Activated CD8-positive, alpha-beta memory T cell treated with anti-CD3 and anti-CD28 coated beads, Interleukin-2, amount 10 ng/mL, durations not matched to agents 7 days and 5 days (primary cell): Measurements from ENCODE around the gene DMD. TPM values are rescaled to one million over a fixed set of nuclear protein-coding genes. Genes with fewer than 3 reads are reported as not detected.

Source experiments
- ATAC-seq: fragments of 150-1000 bp; cut with Tn5 transposase; one replicate; pipeline ENCODE4 v1.10.0; 2021; ENCODE audit warnings: moderate library complexity
- CTCF ChIA-PET: fragments of 350-600 bp; sonication (Branson Sonifier 250); formaldehyde crosslinking; loops from one replicate; lab custom pipeline; 2021; ENCODE audit warnings: antibody characterized with exemption; lab: Charles Lee
- DNase-seq: peaks from one replicate; pipeline ENCODE4 v3.0.0-alpha.2; 2020
- H3K27ac Mint-ChIP-seq: one replicate; pipeline ENCODE4 v1.8.0; 2021; ENCODE audit warnings: mild to moderate bottlenecking, mixed read lengths
- H3K27me3 Mint-ChIP-seq: one replicate; pipeline ENCODE4 v1.8.0; 2021; ENCODE audit warnings: mixed read lengths
- H3K36me3 Mint-ChIP-seq: one replicate; pipeline ENCODE4 v1.8.0; 2021; ENCODE audit warnings: mild to moderate bottlenecking, mixed read lengths
- H3K4me1 Mint-ChIP-seq: one replicate; pipeline ENCODE4 v1.8.0; 2021; ENCODE audit warnings: mixed read lengths
- H3K4me3 Mint-ChIP-seq: one replicate; pipeline ENCODE4 v1.8.0; 2021; ENCODE audit warnings: mild to moderate bottlenecking, moderate library complexity, mixed read lengths
- H3K9me3 Mint-ChIP-seq: one replicate; pipeline ENCODE4 v1.8.0; 2022; ENCODE audit warnings: low read depth, mixed read lengths
- total RNA-seq, 2 experiments: library from RNA; stranded (reverse); gene quantifications; one replicate each; pipeline ENCODE4 v1.2.3, GENCODE V29; 2021

DMD gene
- total RNA-seq, 2 experiments from 2014 or later, result 0.32 to 8.4 TPM

DNA sequence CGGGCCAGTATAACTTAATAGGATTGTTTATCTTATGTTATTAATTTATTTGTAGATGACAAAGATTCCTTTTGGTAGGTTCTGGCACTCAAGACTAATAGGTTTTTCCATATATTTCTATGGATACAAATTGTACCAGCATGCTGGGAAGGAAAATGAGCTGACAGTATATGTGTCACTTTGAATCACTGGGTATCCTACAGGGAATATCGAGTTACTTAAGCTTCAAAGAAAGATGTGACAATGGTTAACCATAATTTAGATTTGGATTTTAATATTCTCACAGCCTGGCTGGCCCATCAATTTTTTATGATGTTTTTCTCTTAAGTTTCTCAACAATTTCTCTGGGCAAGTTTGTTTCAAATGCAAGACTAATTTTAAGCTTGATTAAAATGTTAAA lies 1640.7 kb downstream of the DMD start:
- H3K27me3 Mint-ChIP-seq, result no peaks in the 10 kb centered on the region
- ATAC-seq (no peak), DNase-seq (no peak)
- H3K36me3 Mint-ChIP-seq, result no peaks in the 10 kb centered on the region
- no peaks in the 10 kb centered on the region for H3K9me3 Mint-ChIP-seq
- CTCF ChIA-PET, result no interaction called here
- H3K4me1 Mint-ChIP-seq, result no peaks in the 10 kb centered on the region
- H3K27ac Mint-ChIP-seq, result no peak overlapping the region
- no peak overlapping the region for H3K4me3 Mint-ChIP-seq

DNA sequence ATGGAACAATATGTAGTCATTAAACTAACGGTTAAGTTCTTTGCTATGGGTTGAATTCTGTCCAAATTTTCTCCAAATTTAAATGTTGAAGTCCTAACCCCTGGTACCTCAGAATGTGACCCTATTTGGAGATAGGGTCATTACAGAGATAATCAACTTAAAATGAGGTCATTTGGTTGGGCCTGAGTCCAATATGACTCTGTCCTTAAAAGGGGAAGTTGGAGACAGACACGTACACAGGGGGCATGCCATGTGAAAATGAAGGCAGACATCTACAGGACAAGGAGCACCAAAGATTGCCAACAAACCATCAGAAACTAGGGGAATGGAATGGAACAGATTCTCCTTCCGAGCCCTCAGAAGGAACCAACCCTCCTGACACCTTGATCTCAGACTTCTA lies 1647.6 kb downstream of the DMD start:
- Mint-ChIP-seq H3K9me3 (peaks cover 7% of the 10 kb centered on the region), H3K36me3 (no peaks in the 10 kb centered on the region), H3K27me3 (no peaks in the 10 kb centered on the region), H3K4me1 (no peaks in the 10 kb centered on the region), H3K27ac (no peak overlapping the region), H3K4me3 (no peak overlapping the region)
- DNase-seq, result no peak
- CTCF ChIA-PET, result no interaction called here
- no peak for ATAC-seq

DNA sequence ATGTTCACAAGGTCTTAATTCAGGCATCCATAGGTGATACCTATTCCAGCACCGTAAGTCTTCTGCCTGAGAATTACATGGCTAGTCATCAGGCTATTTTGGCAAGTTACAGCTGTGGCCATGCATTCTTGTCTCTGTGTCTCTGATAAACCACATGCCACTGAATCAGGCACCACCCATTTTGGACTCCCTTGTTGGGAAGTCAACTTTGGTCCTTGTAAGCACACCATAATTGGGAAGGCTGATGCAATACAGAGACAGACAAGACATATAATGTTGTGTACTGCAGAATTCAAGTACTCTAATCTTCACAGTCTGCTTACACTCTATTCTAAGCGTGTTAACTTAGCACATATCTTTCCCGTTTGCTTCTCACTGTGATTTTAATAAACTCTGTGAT lies 1655.8 kb downstream of the DMD start:
- H3K27me3 Mint-ChIP-seq, result no peaks in the 10 kb centered on the region
- no peak overlapping the region for H3K4me3 Mint-ChIP-seq
- ATAC-seq (no peak), DNase-seq (no peak)
- H3K4me1 Mint-ChIP-seq, result no peaks in the 10 kb centered on the region
- no peak overlapping the region for H3K27ac Mint-ChIP-seq
- peaks cover 4% of the 10 kb centered on the region for H3K9me3 Mint-ChIP-seq
- no peaks in the 10 kb centered on the region for H3K36me3 Mint-ChIP-seq
- CTCF ChIA-PET, result no interaction called here

DNA sequence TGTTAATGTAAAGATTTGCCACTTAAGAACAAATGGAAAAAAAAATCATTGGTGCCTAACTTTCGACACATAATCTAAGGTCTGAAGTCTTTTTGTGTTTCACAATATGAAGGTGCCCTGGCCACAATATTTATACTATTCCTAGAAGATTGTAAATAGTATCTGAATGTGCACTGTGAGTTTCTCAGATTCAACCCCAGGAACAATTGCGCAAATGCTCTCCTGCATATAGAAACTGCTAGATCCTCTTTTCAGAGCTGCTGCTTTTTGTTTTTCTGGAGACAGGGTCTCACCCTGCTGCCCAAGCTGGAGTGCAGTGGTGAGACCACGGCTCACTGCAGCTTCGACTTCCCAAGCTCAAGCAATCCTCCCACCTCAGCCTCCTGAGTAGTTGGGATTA lies 1659.4 kb downstream of the DMD start:
- Mint-ChIP-seq H3K36me3 (no peaks in the 10 kb centered on the region), H3K4me1 (no peaks in the 10 kb centered on the region), H3K27me3 (no peaks in the 10 kb centered on the region), H3K4me3 (no peak overlapping the region), H3K27ac (no peak overlapping the region), H3K9me3 (no peaks in the 10 kb centered on the region)
- ATAC-seq (no peak), DNase-seq (no peak)
- CTCF ChIA-PET, result no interaction called here

DNA sequence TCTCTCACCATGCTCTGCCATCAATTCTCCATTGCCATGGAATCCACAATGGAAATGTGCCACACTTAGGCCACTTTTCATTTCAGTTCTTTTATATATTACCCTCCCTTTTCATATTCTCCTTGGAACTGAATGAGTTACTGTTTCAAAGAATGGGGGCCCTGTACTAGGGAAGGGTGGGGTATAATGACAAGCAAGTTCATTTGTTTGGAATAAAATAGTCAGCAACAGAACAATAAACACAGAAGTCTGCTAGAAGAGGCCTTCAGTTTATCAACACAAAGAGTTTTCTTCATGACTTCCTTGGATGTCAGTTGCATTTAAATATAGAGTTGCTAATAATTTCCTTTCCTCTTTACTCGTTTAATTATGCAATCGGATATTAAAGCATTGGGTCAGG lies 1661.2 kb downstream of the DMD start:
- CTCF ChIA-PET, result no interaction called here
- Mint-ChIP-seq H3K36me3 (no peaks in the 10 kb centered on the region), H3K4me1 (no peaks in the 10 kb centered on the region), H3K4me3 (no peak overlapping the region), H3K27me3 (no peaks in the 10 kb centered on the region), H3K27ac (no peak overlapping the region), H3K9me3 (no peaks in the 10 kb centered on the region)
- no peak for DNase-seq
- ATAC-seq, result no peak

DNA sequence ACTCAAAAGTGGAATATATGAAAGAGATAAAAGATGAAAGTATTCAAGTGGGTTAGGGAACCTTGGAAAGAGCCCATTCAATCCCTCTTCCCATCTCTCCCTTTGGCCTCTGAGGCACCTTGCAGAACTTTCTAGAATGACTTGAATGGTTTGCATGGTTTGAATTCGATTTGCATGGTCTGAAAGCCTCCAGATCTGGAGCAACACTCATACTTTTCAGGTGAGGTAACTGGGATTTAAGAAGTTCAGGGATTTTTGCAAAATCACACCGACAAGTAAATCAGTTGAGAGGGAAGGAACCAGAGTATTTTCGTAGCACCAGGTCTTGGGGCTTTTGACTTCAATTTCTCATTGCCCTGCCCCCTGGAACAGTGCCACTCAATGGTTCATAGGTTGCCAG lies 1663.5 kb downstream of the DMD start:
- no peak for ATAC-seq
- no peaks in the 10 kb centered on the region for H3K9me3 Mint-ChIP-seq
- H3K36me3 Mint-ChIP-seq, result no peaks in the 10 kb centered on the region
- CTCF ChIA-PET, result no interaction called here
- no peak for DNase-seq
- H3K27me3 Mint-ChIP-seq, result no peaks in the 10 kb centered on the region
- no peak overlapping the region for H3K4me3 Mint-ChIP-seq
- no peaks in the 10 kb centered on the region for H3K4me1 Mint-ChIP-seq
- no peak overlapping the region for H3K27ac Mint-ChIP-seq

DNA sequence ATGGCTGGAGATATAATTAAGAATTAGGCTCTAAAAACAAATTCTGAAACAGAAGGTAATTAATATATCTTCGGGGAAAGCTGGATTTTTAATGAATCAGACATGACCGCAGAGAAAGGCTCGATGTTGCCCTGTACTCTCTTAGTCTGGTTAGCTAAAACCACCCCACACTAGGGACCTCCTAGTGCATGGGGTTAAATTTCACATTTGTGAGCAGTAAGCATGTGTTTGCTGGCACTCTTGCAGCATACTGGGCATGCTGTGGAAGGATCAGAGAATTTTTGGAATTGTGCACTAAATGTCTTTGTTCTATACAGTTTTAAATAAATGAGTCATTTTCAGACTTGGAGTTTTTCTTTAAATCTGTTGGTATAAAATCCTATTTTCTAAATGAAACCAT lies 1663.9 kb downstream of the DMD start:
- H3K4me3 Mint-ChIP-seq, result no peak overlapping the region
- no peaks in the 10 kb centered on the region for H3K9me3 Mint-ChIP-seq
- ATAC-seq (no peak), DNase-seq (no peak)
- no peaks in the 10 kb centered on the region for H3K36me3 Mint-ChIP-seq
- CTCF ChIA-PET, result no interaction called here
- H3K27me3 Mint-ChIP-seq, result no peaks in the 10 kb centered on the region
- no peaks in the 10 kb centered on the region for H3K4me1 Mint-ChIP-seq
- H3K27ac Mint-ChIP-seq, result no peak overlapping the region

DNA sequence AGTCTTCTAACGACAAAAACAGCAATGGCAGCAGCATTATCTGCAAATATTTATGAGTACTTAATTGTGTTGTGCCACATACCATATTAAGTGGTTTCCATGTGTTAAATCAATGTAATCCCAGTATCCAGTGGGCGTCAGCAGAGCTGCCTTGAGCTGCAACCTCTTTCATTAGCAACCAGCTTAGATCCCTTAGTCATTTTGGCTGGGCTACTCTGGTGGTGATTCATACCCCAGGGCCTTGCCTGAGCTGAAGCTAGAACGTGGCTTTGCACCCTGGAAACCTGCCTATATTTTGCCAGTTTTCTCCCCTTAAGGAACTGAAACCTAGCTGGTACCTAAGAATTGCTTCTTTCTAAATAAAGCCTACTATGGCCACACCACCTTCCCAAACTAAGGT lies 1665.2 kb downstream of the DMD start:
- peaks cover 3% of the 10 kb centered on the region for H3K9me3 Mint-ChIP-seq
- no peak overlapping the region for H3K27ac Mint-ChIP-seq
- no peaks in the 10 kb centered on the region for H3K36me3 Mint-ChIP-seq
- CTCF ChIA-PET, result no interaction called here
- no peak for ATAC-seq
- no peak for DNase-seq
- H3K27me3 Mint-ChIP-seq, result no peaks in the 10 kb centered on the region
- no peak overlapping the region for H3K4me3 Mint-ChIP-seq
- no peaks in the 10 kb centered on the region for H3K4me1 Mint-ChIP-seq

DNA sequence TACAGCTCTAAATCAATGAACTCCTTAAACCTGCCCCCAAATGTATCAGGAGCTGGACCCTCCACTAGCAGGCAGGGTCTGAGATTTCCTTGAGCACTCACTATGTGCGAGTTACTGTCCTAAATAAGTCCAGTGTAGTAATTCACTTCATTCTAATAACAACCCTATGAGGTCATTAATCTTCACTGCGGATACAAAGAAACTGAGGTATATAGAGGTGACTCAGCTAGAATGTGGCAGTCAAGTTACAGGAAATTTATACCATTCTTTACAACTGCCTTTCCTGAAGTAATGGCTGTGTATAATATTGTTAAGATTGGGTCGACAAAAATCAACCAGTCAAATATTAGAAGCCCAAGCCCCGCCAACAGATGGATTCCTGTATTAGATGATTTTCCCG lies 1665.6 kb downstream of the DMD start:
- DNase-seq (no peak), ATAC-seq (no peak)
- Mint-ChIP-seq H3K9me3 (peaks cover 3% of the 10 kb centered on the region), H3K27ac (no peak overlapping the region), H3K36me3 (no peaks in the 10 kb centered on the region), H3K27me3 (no peaks in the 10 kb centered on the region), H3K4me1 (no peaks in the 10 kb centered on the region), H3K4me3 (no peak overlapping the region)
- CTCF ChIA-PET, result no interaction called here

DNA sequence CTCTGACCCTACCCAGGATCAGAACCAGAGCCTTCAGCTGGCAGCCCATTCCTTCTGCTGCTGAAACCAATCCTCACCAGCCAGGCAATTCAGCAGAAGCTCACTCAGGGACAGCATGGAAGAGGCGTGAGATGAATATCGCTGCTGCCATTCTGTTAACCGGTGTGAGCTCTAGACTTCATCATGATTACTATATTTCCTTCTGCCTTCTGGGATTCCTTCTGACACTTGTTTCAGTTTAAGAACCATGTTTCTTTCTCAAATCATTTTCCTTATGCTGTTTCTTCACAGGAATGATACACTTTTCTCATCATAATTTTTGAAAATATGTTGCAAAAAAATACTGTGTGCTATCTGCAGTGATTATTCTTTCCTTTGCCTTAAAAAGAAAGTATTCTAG lies 1666.2 kb downstream of the DMD start:
- H3K4me1 Mint-ChIP-seq, result no peaks in the 10 kb centered on the region
- H3K4me3 Mint-ChIP-seq, result no peak overlapping the region
- no peak for DNase-seq
- no peaks in the 10 kb centered on the region for H3K27me3 Mint-ChIP-seq
- no peak overlapping the region for H3K27ac Mint-ChIP-seq
- H3K36me3 Mint-ChIP-seq, result no peaks in the 10 kb centered on the region
- CTCF ChIA-PET, result no interaction called here
- peaks cover 3% of the 10 kb centered on the region for H3K9me3 Mint-ChIP-seq
- ATAC-seq, result no peak

DNA sequence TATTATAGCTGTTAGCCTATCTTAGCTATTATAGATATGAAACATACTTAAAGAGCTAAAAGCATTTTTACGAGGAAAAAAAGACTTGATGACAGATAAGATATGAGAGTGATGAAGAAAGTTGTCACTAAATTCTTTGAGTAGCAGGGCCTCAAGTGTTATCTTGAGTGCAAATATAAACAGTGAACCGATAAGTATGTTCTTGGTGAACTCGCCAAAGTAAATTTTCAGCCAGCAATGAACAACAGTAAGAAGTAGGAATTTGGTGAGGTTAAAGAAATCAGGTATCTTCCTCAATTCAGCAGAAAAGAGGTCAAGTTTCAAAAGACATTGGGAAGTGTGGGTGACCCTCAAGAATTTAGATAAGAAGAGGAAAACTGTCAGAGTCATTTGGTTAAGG lies 1667.7 kb downstream of the DMD start:
- no peak for ATAC-seq
- H3K9me3 Mint-ChIP-seq, result peaks cover 5% of the 10 kb centered on the region
- H3K4me3 Mint-ChIP-seq, result no peak overlapping the region

DNA sequence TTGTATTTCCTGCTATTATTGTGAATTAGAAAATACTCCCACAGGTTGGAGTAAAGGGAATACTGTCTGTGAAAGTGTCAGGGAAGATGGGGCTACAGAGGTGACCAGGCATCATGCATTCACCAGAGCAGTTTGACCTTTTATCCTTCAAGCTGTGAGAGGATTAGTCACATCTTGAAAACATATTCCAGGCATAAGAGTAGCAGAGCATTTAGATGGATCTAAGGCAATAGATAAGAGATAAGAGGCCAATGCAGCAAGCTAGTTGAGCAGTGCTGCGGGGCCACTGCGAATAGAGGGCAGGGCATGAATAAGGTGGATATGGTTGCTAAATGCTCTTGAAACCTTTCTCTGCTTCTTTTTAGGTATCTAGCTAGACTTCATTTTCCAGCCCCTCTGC lies 1668.8 kb downstream of the DMD start:
- DNase-seq, result no peak
- H3K27ac Mint-ChIP-seq, result no peak overlapping the region
- H3K27me3 Mint-ChIP-seq, result no peaks in the 10 kb centered on the region
- H3K4me1 Mint-ChIP-seq, result no peaks in the 10 kb centered on the region
- no peak overlapping the region for H3K4me3 Mint-ChIP-seq
- CTCF ChIA-PET, result no interaction called here
- peaks cover 5% of the 10 kb centered on the region for H3K9me3 Mint-ChIP-seq
- no peaks in the 10 kb centered on the region for H3K36me3 Mint-ChIP-seq
- no peak for ATAC-seq

More for the DNA sequence above, 1667.7 kb downstream of the DMD start:
- DNase-seq, result no peak
- Mint-ChIP-seq H3K27me3 (no peaks in the 10 kb centered on the region), H3K36me3 (no peaks in the 10 kb centered on the region), H3K27ac (no peak overlapping the region), H3K4me1 (no peaks in the 10 kb centered on the region)
- CTCF ChIA-PET, result no interaction called here

DNA sequence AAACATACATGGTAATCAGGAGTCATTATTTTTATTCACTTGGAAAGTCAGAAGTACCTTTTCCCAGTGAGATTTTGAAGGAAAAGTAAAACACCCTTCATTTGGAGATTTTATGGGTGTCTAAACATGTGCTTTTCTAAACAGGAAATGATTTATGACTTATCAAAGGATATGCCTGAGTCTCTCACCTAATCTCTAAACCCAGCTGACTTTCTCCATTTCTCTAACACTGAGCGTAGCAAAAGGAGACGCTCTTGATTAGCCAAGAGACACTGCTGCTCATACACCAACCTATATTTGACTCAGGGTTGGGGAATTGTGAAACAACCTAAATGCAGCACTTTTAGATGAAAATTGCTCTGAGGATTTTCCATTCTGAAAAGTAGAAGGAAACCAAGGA lies 1671.0 kb downstream of the DMD start:
- ATAC-seq (no peak), DNase-seq (no peak)
- H3K36me3 Mint-ChIP-seq, result no peaks in the 10 kb centered on the region
- H3K4me3 Mint-ChIP-seq, result no peak overlapping the region
- H3K27me3 Mint-ChIP-seq, result no peaks in the 10 kb centered on the region
- CTCF ChIA-PET, result no interaction called here
- H3K4me1 Mint-ChIP-seq, result no peaks in the 10 kb centered on the region
- no peak overlapping the region for H3K27ac Mint-ChIP-seq
- H3K9me3 Mint-ChIP-seq, result peaks cover 5% of the 10 kb centered on the region

DNA sequence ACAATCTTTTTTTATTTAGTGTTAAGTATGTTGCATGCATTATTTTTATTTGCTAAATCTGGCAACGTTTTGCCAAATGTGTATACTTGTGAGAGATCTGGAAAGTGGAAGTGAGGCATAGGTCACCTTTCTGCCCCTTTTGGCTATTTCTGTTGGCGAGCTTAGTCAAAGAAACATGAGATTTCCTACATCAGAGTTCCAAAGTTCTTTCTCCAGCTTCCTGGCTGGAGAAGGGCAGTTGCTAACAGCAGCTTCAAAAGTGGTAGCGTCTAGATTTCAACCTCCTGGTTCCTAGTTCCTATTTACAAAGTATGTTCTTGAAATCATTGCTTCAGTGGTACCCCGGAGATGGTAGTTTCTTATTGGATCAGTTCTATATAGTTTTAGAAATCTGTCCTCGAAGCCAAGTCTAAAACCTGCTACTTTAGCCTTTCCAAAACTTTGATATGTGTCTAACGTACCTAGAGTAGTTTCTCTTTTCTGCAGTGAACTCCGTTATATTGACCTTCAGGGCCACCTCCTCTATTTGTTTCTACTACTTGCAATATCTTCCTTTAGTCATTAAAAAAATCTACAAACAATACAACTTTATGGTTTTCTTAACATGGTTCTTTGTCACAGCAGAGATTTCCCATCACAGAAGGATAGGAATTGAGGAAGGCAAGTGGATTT lies 1683.8 kb downstream of the DMD start:
- Mint-ChIP-seq H3K4me3 (no peak overlapping the region), H3K9me3 (peaks cover 2% of the 10 kb centered on the region), H3K36me3 (no peaks in the 10 kb centered on the region), H3K4me1 (no peaks in the 10 kb centered on the region), H3K27me3 (no peaks in the 10 kb centered on the region), H3K27ac (no peak overlapping the region)
- ATAC-seq, result no peak
- DNase-seq, result no peak
- CTCF ChIA-PET, result no interaction called here
